Measurements from ENCODE around the gene GPLD1. TPM values are rescaled to one million over a fixed set of nuclear protein-coding genes. Genes with fewer than 3 reads are reported as not detected.
A peak's percentile ranks its signal among the peaks of the same experiment; 100 is the strongest.

GPLD1 gene
- total RNA-seq, 1 donor from 2014 or later = 8.4 TPM

GRCh38 chr6:24432611-24433010 lies 56.8 kb downstream of the GPLD1 start:
- intact Hi-C loops (cut with micrococcal nuclease) = loop anchor here (5.0 kb wide), 1 partner anchor 60 kb away; the partner anchor contains the start of gene ALDH5A1
- ChIA-PET CTCF (interaction anchor here (1.2 to 1.5 kb wide), 2 partner anchors 11 to 91 kb away, joined by 3 to 4 read pairs; no protein-coding TSS in a partner anchor), POLR2A (no interaction called here)
- no peaks in the 10 kb centered on the region for H3K4me1 Mint-ChIP-seq
- TF ChIP-seq, protein P1, sequence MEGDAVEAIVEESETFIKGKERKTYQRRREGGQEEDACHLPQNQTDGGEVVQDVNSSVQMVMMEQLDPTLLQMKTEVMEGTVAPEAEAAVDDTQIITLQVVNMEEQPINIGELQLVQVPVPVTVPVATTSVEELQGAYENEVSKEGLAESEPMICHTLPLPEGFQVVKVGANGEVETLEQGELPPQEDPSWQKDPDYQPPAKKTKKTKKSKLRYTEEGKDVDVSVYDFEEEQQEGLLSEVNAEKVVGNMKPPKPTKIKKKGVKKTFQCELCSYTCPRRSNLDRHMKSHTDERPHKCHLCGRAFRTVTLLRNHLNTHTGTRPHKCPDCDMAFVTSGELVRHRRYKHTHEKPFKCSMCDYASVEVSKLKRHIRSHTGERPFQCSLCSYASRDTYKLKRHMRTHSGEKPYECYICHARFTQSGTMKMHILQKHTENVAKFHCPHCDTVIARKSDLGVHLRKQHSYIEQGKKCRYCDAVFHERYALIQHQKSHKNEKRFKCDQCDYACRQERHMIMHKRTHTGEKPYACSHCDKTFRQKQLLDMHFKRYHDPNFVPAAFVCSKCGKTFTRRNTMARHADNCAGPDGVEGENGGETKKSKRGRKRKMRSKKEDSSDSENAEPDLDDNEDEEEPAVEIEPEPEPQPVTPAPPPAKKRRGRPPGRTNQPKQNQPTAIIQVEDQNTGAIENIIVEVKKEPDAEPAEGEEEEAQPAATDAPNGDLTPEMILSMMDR (IDR thresholded peaks at IDR 0.05) = no peak
- ATAC-seq (ENCODE audit: low read depth) (no peak), DNase-seq (no peak)
- no peaks in the 10 kb centered on the region for H3K9me3 Mint-ChIP-seq
- H3K4me3 Mint-ChIP-seq = no peak overlapping the region
- H3K27me3 Mint-ChIP-seq = no peaks in the 10 kb centered on the region
- no peak overlapping the region for H3K27ac Mint-ChIP-seq
- peaks cover 20% of the 10 kb centered on the region for H3K36me3 Mint-ChIP-seq (ENCODE audit: low read depth)

GRCh38 chr6:24431045-24431451 lies 58.3 kb downstream of the GPLD1 start:
- Mint-ChIP-seq H3K36me3 (ENCODE audit: low read depth) (peaks cover 24% of the 10 kb centered on the region), H3K4me3 (no peak overlapping the region), H3K9me3 (no peaks in the 10 kb centered on the region), H3K27me3 (no peaks in the 10 kb centered on the region), H3K4me1 (no peaks in the 10 kb centered on the region), H3K27ac (no peak overlapping the region)
- TF ChIP-seq, protein P1 (IDR thresholded peaks at IDR 0.05) = peak; percentile 52
- ATAC-seq (ENCODE audit: low read depth) (peak; percentile 42), DNase-seq (no peak)
- intact Hi-C loops (cut with micrococcal nuclease) = loop anchor here (1.0 to 5.0 kb wide), 5 partner anchors 61 to 335 kb away; partner anchors contain the start of gene ALDH5A1
- ChIA-PET CTCF (interaction anchor here (0.6 to 1.7 kb wide), 12 partner anchors 8 to 265 kb away, joined by 3 to 7 read pairs (median 4); partner anchors contain the start of gene ALDH5A1), POLR2A (interaction anchor here (0.6 kb wide), 1 partner anchor 288 kb away, joined by 3 read pairs; the partner anchor contains the start of gene C6orf62)

GRCh38 chr6:24430086-24430485 lies 59.3 kb downstream of the GPLD1 start:
- Mint-ChIP-seq H3K4me1 (no peaks in the 10 kb centered on the region), H3K36me3 (ENCODE audit: low read depth) (peaks cover 31% of the 10 kb centered on the region), H3K27me3 (no peaks in the 10 kb centered on the region), H3K27ac (no peak overlapping the region), H3K4me3 (no peak overlapping the region), H3K9me3 (no peaks in the 10 kb centered on the region)
- no peak for DNase-seq
- CTCF ChIA-PET = interaction anchor here (0.6 to 1.7 kb wide), 11 partner anchors 8 to 266 kb away, joined by 3 to 7 read pairs (median 4); partner anchors contain the start of gene ALDH5A1
- POLR2A ChIA-PET = no interaction called here
- intact Hi-C loops (cut with micrococcal nuclease) = loop anchor here (5.0 kb wide), 1 partner anchor 62 kb away; the partner anchor contains the start of gene ALDH5A1
- no peak for ATAC-seq (ENCODE audit: low read depth)
- TF ChIP-seq, protein P1 (IDR thresholded peaks at IDR 0.05) = no peak

- ChIA-PET POLR2A (no interaction called here), CTCF (interaction anchor here (0.9 kb wide), 1 partner anchor 92 kb away, joined by 3 read pairs; no protein-coding TSS in a partner anchor)
- H3K27me3 Mint-ChIP-seq = no peaks in the 10 kb centered on the region
- H3K27ac Mint-ChIP-seq = no peak overlapping the region
- H3K4me1 Mint-ChIP-seq = no peaks in the 10 kb centered on the region
- intact Hi-C loops (cut with micrococcal nuclease) = no loop called here
- H3K36me3 Mint-ChIP-seq (ENCODE audit: low read depth) = peaks cover 40% of the 10 kb centered on the region
- H3K4me3 Mint-ChIP-seq = no peak overlapping the region
- no peak for ATAC-seq (ENCODE audit: low read depth)
- H3K9me3 Mint-ChIP-seq = no peaks in the 10 kb centered on the region
- DNase-seq = no peak
- TF ChIP-seq, protein P1 (IDR thresholded peaks at IDR 0.05) = no peak
Measured at GRCh38 chr6:24429146-24429545, 60.2 kb downstream of the GPLD1 start.

DNA sequence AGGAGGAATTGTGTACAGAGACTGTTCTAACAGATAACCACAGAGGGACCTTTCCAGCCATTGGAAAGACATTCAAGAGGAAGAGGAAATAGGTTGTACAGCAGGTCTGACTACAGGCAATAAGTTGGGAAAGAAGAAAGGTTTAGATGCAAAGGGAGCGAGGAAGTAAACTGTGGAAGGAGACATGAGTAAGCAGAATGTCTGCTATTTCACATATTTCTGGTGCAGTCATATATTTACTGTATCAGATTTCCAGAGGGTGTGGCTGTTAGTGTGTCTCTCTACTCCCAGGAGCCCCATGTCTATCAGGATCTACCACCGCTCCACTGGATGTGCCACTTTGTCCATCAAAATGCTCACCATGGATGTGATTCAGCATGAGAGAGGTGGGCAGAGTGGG lies 60.8 kb downstream of the GPLD1 start:
- Mint-ChIP-seq H3K4me3 (no peak overlapping the region), H3K36me3 (ENCODE audit: low read depth) (peaks cover 43% of the 10 kb centered on the region), H3K27me3 (no peaks in the 10 kb centered on the region), H3K4me1 (no peaks in the 10 kb centered on the region), H3K27ac (no peak overlapping the region), H3K9me3 (no peaks in the 10 kb centered on the region)
- intact Hi-C loops (cut with micrococcal nuclease) = no loop called here
- TF ChIP-seq, protein P1 (IDR thresholded peaks at IDR 0.05) = no peak
- DNase-seq (no peak), ATAC-seq (ENCODE audit: low read depth) (no peak)
- CTCF ChIA-PET = no interaction called here
- POLR2A ChIA-PET = no interaction called here
